Measurements from ENCODE around the gene RNF5. TPM values are rescaled to one million over a fixed set of nuclear protein-coding genes. Genes with fewer than 3 reads are reported as not detected.

Gene RNF5
- total and polyA plus RNA-seq, 9 of the 15 experiments (the other 6 are each of a cell fraction or from before 2014, with no cell fraction given), result 62.2 to 245 (median 129) TPM

GRCh38 chr6:32179766-32180405, 1.7 kb downstream of the RNF5 start:
- Histone ChIP-seq H3K27me3 (ENCODE audit: control insufficient read depth in 2 of 2, insufficient read depth in 2 of 2, low read length in 2 of 2) (no peaks in the 10 kb centered on the region), H3K9me3 (replicated peaks; ENCODE audit: control insufficient read depth, insufficient read depth, low read depth, low read length) (no peaks in the 10 kb centered on the region), H3K4me3 (peak overlapping the region; percentile 88; the same call in 1 of the 2 replicates), H3K4me2 (ENCODE audit: insufficient read depth, low read length) (peak overlapping the region; percentile 100), H3K27ac (ENCODE audit: extremely low read depth, low read depth, low read length) (peak overlapping the region; percentile 94; the same call in 2 of the 3 replicates), H3K79me2 (ENCODE audit: control insufficient read depth, insufficient read depth, low read length) (peaks cover 63% of the 10 kb centered on the region), H3K4me1 (replicated peaks in 1 of 2; ENCODE audit: control insufficient read depth in 2 of 2, insufficient read depth in 2 of 2, low read length in 2 of 2) (peaks cover 53 to 55% of the 10 kb centered on the region in 2 experiments), H2AFZ (ENCODE audit: low read depth, low read length) (no peak overlapping the region), H3K9me1 (ENCODE audit: control insufficient read depth, insufficient read depth, low read length) (peaks cover 7% of the 10 kb centered on the region), H3K9ac (ENCODE audit: insufficient read depth in 1 of 2, low read depth in 2 of 2, low read length in 2 of 2) (peak overlapping the region; percentile 86 to 91; a peak in 3 of 4 replicates), H3K36me3 (ENCODE audit: control insufficient read depth, insufficient read depth, low read length) (peaks cover 52% of the 10 kb centered on the region; the same call in 2 of the 3 replicates), H4K20me1 (replicated peaks; ENCODE audit: control insufficient read depth, insufficient read depth, low read length) (no peaks in the 10 kb centered on the region)
- in situ Hi-C loops (cut with MboI), result no loop called here
- intact Hi-C loops (cut with micrococcal nuclease), result loop anchor here (2.0 to 10.0 kb wide), 3 partner anchors 61 to 515 kb away; partner anchors contain the start of genes C6orf47, CSNK2B, GPANK1 and HSPA1B
- ChIA-PET POLR2A (interaction anchor here (0.6 to 4.5 kb wide), 9 partner anchors 10 to 639 kb away, joined by 3 to 30 read pairs (median 4); partner anchors contain the start of genes ATF6B, EGFL8, FKBPL and PBX2), CTCF (ENCODE audit: low intra/inter-chr PET ratio) (no interaction called here)
- DNase-seq (ENCODE audit: extremely low read depth in 1 of 4, low spot score in 3 of 4), result no peak
- 71% methylated on average over 9 of the region's 10 CpGs for WGBS (ENCODE audit: insufficient coverage, low coverage, missing lambda C conversion rate)
- ATAC-seq, result no peak
- FAIRE-seq, result no peak
- BruUV-seq (replicated peaks), result no TSS peak
- TF ChIP-seq KLF10 (CRISPR knock-in tag; IDR thresholded peaks at IDR 0.05), result no peak
- 0 out of 2 replicates have a peak, but pooled peaks have one; percentile 21 for TF ChIP-seq RBFOX2 (IDR thresholded peaks at IDR 0.05; ENCODE audit: low read depth, low read length)
- no peak for TF ChIP-seq FOXK2 (conservative IDR thresholded peaks at IDR 0.05 in 1 of 2, IDR thresholded peaks at IDR 0.05 in 1 of 2; ENCODE audit: low read depth in 2 of 2)

Measured in K562 (cell line).